Stimulated activated CD4-positive, alpha-beta T cell treated with anti-CD3 and anti-CD28 coated beads, TNF-alpha, amount 100 ng/mL, for 1 hour (primary cell): ENCODE results near the gene KIZ.

ENCODE experiments used
- DNase-seq, 3 donors: peaks; one replicate each; pipeline ENCODE4 v3.0.0-alpha.2; 2020; ENCODE audit warnings: low read depth in 3 of 3, low spot score in 1 of 3

KIZ gene

DNA sequence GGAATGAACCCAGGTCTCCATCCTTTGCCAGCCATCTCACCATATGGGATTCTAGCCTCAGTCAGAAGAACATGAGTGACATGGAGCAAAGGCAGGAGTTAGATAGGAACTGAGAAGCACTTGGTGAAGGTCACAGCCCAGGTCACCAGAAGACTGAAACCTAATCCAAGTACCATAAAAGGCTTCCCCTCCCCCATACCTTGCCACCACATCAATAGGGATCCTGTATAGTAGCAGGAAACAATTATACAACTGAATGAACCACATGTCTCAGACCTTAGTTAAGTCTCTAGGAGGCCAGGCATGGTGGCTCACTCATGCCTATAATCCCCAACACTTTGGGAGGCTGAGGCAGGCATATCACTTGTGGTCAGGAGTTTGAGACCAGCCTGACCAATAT lies 49.6 kb downstream of the KIZ start:
- DNase-seq, result no peak

DNA sequence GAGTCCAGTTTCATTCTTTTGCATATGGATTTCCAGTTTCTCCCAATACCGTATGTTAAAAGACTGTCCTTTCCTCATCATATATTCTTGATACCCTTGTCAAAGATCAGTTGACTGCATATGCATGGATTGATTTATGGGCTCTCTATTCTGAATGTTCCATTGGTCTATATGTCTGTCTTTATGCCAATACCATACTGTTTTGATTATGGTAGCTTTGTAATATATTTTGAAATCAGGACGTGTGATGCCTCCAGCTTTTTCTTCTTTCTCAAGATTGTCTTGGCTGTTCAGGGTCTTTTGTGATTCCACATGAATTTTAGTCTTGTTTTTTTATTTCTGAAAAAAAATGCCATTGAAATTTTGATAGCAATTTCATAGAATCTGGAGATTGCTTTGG lies 51.9 kb downstream of the KIZ start:
- no peak for DNase-seq

DNA sequence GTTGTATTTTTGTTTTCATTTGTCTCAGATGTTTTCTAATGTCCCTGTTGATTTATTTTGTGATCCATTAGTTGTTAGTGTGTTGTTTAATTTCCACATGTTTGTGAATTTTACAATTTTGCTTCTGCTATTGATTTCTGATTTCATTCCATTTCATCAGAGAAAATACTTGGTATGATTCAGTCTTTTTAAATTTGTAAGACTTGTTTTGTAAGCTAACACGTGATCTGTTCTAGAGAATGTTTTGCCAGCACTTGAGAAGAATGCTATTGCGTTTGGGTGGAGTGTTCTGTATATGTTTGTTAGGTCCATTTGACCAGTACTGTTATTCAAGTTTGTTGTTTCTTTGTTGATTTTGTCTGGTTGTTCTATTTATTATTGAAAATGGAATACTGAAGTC lies 53.9 kb downstream of the KIZ start:
- DNase-seq, result no peak

DNA sequence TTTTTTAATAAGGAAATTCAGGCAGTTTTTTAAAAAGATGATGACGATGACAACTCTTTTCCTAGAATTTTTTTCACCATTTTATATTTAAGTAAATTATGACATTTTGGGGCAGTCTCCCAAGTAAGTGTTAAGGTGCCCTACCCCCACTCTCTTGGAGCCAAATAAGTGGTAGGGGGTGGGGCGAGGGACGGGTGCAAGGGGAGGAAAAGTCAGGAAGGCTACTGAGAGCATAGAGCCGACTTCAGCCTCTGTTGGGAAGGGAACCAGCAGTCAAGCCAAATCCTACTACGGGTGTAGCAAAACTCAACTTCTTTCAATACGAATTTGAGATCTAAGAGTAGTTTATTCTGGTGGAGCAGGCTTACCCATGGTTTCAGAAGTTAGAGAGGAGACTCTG lies 54.4 kb downstream of the KIZ start:
- no peak for DNase-seq

DNA sequence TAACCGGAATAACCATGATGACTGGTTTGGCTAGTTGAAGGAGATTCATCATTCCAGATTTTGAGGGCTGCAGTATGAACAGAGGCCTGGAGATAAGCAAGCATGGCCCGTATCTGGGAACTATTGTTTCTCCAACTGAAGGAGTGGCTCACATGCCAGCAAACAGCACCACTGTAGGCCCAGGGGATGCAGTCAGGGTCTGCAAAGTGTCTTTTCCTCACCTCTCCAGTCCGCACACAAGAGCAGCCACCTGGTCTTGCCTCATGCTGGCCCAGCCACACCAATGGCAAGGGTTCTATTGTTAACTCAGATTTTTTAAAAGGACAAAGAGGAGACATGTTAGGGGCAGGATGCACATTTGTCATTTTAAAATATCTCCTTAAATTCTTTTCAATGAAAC lies 55.1 kb downstream of the KIZ start:
- DNase-seq, result no peak

DNA sequence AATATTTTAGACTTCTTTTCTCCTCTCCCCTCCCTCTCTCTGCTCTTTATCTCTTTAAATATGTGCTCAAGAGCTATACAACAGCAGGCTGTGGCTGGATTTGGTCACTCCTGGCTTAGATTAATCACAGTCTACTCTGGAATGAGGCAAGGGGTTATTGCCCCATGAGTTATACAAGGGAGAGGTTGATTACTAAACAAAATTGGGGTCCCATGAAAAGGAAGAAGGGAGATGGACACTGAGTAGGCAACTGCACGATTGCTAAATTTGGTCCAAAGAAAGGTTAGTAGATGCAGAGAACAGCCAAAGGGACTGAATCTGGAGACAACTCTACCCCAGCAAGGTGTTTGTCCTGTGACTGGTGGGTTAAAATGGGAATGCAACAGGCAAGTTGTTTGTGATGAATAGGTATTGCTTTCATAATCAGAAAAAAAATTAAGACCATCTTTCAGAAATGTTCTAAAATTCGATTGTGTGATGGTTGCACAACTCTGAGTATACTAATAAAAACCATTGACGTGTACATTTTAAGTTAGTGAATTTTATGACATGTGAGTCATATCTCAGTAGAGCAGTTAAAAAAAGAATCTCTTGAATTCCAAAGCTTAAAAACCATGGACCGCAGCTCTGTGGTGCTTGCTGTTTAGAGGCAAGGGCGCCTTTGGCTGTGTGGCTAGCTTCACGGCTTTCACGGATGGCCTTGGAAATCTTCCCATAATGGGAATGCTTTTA lies 57.1 kb downstream of the KIZ start:
- no peak for DNase-seq

DNA sequence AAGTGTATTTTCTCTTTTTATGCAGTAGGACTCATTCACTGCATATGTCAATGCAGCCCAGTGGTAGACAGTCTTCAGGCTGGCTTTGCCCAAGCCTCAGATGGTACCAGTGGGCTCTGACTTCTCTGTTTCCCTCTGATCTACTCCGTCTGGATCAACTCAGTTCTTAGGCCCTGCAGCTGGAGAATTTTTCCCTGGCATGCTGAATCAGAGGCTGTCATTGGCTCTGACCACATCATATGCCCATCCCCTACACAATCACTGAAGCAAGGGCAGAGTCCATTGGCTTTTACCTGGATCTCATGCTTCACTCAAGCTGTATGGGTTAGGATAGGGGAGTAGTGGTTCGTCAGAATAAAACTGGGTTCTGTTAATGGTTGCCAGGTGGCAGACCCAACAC lies 57.8 kb downstream of the KIZ start:
- no peak for DNase-seq

DNA sequence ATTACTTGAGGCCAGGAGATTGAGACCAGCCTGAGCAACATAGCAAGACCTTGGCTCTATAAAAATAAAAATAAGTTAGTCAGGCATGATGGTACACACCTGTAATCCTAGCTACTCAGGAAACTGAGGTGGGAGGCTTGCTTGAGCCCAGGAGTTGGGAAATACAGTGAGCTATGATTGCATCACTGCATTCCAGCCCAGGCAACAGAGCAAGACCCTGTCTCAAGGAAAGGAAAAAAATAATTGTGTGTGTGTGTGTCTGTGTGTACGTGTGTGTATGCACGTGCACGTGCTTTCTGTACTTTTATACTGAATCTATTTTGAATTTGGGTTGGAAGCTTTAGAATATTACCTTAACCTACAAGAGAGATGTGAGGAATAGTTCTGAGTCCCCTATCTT lies 58.9 kb downstream of the KIZ start:
- DNase-seq, result no peak

DNA sequence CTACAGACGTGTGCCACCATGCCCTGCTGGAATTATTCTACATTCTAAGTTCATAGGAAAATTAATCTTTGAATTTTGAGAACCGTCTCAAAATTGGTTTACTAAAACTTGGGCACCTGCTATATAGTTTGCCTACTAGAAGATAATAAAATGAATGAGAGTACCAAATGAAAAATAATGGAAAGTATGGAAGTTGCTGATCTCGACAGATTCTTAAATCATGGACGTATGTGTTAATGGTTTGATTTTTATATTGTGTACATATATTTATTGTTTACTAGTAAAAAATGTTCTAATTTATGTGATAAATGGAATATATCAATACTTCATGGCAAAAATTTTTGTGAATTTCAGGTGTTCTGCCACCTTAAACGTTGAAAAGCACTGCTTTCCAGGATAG lies 60.0 kb downstream of the KIZ start:
- DNase-seq, result no peak

DNA sequence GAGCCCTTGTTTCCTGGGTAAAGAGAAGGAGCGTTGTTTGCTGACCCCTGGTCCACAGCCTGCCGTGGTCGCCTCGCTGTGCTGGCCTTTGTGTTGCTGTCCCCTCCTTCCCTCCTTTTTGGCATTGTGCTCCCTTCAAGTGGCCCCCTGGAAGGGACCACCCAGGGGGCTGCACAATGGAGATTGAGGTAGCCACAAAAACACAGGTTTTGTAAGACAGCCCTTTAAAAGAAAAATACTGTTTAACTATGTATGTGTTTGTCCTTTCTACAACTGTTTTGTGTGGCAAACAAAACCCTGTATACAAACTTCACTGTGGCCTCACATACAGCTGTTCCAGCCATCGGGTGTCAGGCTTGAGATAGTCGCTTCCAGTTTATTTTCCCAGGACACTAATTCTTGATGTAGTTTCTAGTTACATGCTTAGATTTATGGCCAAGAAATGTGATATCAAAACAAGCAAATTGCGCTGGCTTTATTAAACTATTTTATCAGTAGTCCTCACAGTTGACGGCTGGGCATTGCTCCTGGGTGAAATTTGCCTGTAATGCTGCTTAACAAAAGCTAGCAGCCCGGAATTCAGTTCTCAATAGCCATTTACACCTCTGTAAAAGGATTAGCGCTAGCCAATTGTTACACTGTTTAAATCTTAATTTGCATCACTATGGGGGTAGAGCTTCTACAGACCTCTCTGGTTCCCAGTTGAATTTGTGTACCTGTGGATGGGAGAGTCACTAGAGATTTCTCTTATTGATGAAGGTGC lies 64.1 kb downstream of the KIZ start:
- DNase-seq, result no peak

DNA sequence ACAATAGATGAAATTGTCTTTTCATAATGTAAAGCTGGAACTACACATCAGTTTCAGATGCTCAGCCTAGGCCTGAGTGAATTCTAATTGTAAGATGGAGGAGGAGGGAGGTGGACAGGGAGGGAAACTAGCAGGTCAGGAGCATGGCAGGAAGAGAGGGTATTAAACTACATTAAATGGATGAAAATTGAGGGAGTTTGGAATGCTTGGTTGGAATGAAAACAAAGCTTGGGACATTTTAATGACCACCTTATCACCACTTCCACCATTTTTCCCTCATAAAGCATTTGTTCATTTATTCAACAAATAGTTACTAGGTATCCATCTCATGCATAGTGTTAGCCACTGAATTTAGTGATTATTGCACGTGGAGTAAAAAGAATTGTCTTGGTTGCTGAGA lies 65.0 kb downstream of the KIZ start:
- DNase-seq, result no peak

DNA sequence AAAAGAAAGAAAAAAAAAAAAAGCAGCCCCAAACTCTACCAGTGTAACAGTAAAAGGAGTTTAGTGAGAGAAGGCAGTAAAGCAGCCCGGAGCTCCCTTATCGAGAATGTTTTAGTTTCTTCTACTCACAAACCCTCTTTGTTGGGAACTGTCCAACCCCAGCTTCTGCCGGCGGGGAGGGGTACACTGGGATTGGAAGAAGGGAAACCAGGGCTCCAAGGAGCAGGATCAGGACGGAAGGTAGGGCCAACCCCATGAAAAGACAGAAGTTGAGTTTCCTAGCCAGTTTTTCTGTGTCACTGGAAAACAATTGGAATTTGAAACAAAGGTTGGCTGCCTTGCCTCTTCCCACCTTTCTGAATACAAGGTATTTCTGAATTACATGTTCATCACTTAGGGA lies 66.0 kb downstream of the KIZ start:
- DNase-seq, result no peak

DNA sequence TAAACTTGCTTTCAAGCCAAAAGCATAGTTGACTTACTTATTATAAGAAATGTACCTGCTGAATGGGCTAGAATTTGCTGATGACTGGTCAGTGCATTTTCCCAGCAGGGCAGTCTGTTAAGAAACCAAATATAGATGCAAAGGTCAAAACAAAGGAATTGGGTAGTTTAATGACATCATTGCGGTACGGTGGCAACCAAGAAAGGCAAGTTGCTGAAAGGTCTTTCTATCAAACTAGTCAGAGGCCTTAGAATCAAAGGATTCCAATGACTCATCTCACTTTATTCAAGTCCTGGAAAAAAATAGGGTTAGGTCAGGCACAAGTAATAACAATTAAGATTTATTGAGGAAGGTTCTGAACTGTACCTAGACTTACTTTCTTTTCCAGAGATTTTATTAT lies 76.4 kb downstream of the KIZ start:
- no peak for DNase-seq

DNA sequence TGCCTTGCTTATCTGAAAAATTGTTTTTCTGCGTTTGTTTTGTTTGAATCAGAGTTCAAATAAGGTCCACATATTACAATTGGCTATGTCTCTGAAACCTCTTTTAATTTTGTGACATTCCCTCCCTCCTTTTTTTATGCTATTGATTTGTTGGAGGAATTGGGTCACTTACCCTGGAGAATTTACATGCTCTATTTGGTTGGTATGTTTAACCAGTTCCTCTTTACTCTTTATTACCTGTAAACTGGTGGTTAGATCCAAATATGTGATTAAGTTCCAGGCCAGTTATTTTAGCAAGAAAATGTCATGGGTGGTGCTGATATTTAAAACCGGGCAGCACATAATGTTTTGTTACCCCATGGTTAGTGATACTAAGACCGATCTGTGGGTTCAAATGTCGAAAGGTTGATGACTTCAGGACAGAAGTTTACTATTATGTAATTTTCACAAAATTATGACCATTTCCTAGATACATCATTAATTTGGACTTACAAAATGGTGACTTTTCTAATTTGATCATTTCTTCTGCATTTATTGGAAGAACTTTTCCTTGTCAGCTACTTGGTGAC lies 77.3 kb downstream of the KIZ start:
- DNase-seq, result no peak

DNA sequence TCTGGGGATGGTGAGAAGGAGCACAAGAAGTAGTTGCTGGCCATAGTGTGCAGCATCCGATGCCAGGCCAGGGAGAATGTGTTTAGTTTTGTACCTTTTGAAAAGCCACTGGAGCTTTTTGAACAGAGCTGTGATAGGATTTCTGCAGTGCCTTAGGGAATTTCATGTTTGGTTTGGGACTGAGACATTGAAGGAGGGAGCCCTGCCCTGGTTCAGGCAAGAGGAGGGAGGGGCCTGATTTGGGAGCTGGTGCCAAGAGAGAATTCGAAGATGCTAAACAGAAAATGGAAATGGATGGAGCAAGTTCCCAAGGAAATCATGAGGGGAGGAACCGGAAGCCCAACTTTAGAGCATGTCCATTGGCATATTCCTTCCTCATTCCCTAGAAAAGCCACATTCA lies 80.7 kb downstream of the KIZ start:
- no peak for DNase-seq

DNA sequence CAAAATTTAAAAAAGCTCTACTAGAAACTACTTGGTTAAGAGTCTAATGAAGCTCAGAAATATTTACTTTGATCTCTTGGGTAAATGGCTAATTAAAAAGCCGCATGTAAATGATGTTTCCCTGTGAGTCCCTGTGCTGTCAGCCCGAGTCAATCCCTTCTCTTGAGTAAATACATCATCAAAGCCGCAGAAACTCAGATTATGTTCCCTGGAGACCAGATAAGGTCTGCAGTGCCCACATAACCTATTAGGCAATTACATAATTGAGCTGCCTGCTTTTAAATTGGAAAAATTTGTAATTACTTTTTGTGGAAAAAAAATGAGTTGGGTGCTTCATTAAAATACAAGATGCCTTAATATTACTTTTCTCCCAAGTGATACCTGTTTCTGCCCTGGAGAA lies 83.1 kb downstream of the KIZ start:
- no peak for DNase-seq

DNA sequence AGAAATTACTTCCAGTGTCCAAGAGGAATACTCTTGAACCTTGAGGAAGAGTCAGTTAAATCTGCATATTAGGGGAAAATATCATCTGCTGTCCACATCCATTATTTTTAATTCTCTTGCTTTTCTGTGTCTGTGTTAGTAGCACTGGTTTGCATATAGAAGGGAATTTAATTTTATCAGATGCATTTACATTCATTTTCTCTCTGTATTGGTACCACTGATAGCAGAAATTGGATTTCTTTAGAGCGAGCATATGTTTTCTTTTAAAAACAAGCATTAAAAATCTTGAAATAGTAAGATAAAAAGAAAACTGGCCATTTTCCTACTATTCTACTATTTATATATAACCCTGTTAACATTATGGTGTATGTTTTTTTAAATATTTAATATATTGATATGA lies 83.8 kb downstream of the KIZ start:
- no peak for DNase-seq

DNA sequence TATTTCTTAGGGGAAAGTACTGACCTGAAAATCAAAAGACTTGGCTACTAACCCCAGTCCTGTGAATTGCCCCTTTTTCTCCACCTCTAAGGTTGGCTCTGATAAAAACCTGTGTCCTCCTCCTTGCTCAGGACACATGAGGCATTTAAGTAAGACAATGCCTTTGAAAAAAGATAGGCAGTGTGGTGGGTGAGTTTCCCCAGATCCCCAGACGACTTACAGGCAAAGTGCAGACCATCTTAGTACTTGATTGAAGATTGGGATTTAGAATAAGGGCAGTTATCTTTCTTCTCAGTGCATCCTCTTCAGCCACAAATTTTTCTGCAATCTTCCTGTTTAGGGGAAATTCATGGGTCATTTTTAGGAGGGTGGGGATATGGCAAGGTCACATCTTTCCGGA lies 87.8 kb downstream of the KIZ start:
- DNase-seq, result no peak

DNA sequence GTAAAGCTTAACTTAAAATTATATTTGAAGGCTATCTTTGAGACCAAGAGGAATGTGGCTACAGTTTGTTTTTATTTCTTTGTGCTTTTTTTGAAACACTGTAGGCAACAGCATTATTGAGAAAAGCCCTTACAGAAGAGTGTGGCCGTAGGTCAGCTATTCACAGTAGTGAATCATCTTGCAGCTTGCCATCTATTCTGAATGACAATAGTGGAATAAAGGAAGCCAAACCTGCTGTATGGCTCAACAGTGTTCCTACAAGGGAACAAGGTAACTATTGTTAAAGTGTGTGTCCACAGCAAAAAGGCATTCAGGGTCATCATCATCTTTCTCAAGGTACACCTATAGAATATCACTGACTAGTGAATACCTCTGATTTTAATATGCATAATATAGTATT lies 88.5 kb downstream of the KIZ start:
- no peak for DNase-seq

DNA sequence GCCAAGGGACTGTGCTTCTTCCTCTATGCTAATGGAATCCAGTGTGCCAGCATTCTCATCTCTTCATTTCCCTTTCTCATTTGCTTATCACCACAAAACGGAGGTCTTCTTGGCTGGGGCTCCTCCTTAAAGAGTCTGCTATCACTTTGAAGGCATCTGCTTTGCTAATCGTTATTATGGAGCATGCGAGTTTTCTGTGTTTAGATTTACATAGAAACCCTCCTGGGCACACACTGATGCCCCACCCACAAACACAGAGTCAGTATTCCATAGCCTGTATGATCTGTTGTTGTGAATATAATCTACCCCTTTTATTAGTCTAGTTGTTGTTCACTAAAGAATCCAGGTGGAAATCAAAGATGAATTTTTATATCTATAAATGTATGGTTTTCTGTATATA lies 93.8 kb downstream of the KIZ start:
- no peak for DNase-seq

DNA sequence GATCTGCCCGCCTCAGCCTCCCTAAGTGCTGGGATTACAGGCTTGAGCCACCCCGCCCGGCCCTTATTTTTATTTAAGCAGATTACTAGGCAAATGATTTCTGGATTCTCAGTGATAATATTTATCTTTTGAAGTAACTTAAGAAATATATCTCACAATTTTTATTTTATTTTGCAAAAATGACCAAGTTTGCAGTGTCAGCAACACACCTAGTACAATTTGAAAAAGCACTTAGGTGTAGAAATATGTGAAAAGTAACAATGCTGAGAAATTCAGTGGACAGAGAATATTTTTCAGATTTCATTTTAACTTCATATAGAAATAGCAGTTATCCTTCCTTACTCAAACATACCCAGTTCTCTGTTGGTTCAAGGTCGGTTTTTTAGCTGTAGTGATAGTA lies 98.3 kb downstream of the KIZ start:
- DNase-seq, result no peak

DNA sequence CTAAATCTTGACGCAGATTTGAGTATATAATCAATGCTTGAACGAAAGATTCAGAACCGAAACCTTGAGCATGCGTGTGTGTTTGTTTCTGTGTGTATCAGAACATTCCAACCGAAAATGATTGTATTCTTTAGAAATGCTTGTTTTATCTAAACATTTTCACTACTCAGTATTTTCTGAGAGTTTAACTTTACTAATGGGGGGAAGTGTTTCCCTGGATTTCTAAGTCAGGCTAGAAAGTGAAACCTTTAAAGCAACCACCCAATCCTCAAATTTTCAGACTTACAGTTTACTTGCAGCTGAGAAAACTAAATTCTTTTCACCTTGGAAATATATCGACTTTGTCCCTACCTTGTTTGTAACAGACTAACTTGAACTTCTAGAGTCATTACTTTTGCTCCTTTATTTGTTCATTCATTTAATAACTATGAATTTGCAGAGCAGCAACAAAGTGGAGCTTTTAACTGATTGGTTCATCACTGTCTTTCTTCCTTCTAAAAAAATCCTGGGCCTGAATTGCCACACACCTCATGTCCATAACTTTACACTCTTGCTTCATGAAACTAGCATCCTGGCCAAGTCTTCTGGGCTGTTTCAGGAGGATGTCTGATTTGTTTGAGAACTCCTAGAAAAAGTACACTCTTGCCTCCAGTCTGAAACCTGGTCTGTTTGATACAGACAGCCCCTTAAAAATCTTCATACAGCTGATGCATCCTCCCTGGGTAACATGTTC lies 99.5 kb downstream of the KIZ start:
- no peak for DNase-seq
